Activated naive CD4-positive, alpha-beta T cell (primary cell): Measurements from ENCODE around the gene C4A.
A peak's percentile ranks its signal among the peaks of the same experiment; 100 is the strongest.
"Not testable (repeated sequence)": the region's sequence is repeated elsewhere in the genome, so short reads cannot be mapped to it uniquely, and the experiment has no call there.

Experiments
- DNase-seq, 4 experiments: peaks; one replicate each; lab custom pipeline; 2025; lab: John Stamatoyannopoulos, UW

C4A gene

DNA sequence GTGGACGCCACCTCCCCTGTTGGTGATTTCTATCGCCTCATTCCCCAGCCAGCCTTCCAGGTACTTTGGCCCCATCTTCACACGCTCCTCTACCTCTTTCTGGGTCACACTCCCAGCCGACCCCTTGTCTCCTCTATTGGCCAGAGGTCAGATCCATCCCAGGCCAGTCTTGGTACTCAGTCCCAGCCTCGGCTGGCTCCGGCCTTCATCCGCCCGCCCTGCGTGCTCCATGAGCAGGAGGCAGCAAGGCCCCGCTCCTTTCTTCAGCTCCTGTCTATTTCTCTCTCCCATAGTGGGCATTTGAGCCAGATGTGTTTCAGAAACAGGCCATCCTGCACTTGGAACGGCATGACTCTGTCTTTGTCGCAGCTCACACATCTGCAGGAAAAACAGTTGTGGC, 20.2 kb upstream of the C4A start:
- DNase-seq = no peak

- no peak for DNase-seq
Measured at GRCh38 chr6:31963921-31964320, 17.9 kb upstream of the C4A start.

DNA sequence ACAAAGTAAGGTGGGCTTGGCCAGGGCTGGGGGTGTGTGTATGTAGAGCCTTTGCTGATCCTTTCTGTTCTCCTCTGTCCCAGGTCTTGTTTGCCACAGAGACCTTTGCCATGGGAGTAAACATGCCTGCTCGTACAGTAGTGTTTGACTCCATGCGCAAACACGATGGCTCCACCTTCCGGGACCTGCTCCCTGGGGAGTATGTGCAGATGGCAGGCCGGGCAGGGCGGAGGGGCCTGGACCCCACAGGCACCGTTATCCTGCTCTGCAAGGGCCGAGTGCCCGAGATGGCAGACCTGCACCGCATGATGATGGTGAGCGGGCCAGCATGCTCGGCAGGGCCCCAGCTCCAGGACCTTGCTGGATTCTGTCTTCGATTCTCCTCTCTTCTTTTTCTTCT, 16.2 kb upstream of the C4A start:
- no peak for DNase-seq

DNA sequence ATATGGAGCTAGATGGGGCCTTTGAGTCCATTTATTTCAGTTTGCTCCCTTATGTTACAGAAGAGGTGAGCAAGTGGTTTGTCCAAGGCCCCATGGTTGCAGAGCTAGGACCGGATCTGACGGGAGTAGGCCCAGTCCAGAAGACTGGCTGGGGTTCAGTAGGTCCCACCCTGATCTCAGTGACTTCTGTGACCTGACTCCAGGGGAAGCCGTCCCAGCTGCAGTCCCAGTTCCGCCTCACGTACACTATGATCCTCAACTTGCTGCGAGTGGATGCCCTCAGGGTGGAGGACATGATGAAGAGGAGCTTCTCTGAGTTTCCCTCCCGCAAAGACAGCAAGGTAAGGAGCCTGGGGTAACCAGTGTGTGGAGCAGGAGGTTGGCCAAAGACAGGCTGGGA, 15.4 kb upstream of the C4A start:
- DNase-seq = no peak

GRCh38 chr6:31966997-31967925, 14.6 kb upstream of the C4A start:
- DNase-seq = no peak

- no peak for DNase-seq
Measured at GRCh38 chr6:31967926-31968320, 13.9 kb upstream of the C4A start.

DNA sequence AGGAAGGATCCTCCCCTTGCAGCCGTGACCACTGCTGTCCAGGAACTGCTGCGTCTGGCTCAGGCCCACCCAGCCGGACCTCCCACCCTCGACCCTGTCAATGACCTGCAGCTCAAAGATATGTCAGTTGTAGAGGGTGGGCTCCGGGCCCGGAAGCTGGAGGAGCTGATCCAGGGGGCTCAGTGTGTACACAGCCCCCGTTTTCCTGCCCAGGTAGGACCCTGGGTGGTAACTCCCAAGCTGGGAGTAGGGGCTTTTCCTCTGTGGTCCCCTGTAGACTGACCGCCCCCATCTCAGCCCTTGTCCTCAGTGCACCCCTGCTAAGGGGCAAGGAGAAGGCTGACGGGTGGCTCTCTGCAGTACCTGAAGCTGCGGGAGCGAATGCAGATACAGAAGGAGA, 13.5 kb upstream of the C4A start:
- no peak for DNase-seq

- DNase-seq = no peak
Measured at GRCh38 chr6:31968791-31969711, 12.8 kb upstream of the C4A start.

- no peak for DNase-seq
Measured at GRCh38 chr6:31969712-31970603, 11.9 kb upstream of the C4A start.

DNA sequence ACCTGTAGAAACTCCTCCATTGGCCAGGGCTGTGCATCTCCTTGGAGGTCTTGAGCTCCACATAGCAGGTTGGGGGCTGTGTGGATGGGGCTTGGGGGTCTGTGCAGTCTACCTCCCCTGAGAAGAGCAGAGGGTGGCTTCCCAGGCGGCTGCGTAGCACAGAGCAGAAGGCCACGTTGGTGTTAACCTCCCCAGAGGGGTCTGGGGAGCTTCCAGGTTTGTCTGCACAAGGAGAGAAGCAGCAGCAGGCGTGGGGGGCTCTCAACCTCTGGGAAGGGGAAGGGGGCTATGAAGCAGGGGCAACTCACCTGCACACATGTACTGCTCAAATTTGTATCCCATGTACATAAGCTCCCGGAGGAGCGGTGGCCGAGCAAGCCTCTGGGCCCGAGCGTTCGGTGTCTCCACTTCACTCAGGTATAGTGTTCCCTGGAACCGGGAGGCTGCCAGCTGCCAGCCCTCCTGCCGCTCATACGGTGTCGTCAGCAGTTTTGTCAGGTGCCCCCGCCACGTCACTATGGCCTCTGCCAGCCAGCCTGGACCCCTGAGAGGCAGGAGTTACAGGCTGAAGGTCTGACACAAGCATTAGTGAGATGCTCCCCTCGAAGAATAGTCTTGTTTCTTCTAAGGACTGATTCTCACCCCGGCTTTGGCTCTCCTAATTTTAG, 11.1 kb upstream of the C4A start:
- no peak for DNase-seq

- no peak for DNase-seq
Measured at GRCh38 chr6:31971279-31971992, 10.4 kb upstream of the C4A start.

DNA sequence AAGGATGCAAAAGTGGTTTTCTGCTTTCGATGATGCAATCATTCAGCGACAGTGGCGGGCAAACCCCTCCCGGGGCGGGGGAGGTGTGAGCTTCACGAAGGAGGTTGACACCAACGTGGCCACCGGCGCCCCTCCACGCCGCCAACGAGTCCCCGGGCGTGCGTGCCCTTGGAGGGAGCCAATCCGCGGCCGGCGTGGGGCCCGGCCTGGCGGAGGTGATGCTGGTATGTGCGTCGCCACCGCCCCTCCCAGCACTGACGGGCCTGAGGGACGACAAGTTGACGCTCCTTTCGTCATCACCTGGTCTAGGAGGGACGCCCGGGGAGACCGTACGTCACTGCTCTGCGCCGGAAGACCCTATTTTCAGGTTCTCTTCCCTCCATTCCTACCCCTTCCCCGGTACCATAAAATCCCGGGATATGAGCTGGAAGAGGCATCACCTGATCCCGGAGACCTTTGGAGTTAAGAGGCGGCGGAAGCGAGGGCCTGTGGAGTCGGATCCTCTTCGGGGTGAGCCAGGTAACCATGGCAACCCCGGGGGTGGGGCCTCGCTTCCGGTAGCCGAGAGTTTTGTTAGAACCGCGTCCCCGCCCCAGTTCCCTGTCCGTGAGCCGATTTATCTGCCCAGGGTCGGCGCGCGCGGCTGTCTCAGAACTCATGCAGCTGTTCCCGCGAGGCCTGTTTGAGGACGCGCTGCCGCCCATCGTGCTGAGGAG, 9.7 kb upstream of the C4A start, which contains the start of gene DXO:
TSS of gene DXO (minus strand) at position 146 of the 716 bp plus-strand sequence. CDS start 463 bp downstream, outside the sequence.
- peak; percentile 93 to 98 (median 95) for DNase-seq

GRCh38 chr6:31972709-31973350, 9.0 kb upstream of the C4A start:
- no peak for DNase-seq

DNA sequence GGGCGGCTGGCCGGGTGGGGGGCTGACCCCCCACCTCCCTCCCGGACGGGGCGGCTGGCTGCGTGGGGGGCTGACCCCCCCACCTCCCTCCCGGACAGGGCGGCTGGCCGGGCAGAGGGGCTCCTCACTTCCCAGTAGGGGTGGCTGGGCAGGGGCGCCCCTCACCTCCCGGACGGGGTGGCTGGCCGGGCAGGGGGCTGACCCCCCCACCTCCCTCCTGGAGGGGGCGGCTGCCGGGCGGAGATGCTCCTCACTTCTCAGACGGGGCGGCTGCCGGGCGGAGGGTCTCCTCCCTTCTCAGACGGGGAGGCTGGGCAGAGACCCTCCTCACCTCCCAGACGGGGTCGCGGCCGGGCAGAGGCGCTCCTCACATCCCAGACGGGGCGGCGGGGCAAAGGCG, 5.8 kb upstream of the C4A start:
- not testable (repeated sequence) for DNase-seq

DNA sequence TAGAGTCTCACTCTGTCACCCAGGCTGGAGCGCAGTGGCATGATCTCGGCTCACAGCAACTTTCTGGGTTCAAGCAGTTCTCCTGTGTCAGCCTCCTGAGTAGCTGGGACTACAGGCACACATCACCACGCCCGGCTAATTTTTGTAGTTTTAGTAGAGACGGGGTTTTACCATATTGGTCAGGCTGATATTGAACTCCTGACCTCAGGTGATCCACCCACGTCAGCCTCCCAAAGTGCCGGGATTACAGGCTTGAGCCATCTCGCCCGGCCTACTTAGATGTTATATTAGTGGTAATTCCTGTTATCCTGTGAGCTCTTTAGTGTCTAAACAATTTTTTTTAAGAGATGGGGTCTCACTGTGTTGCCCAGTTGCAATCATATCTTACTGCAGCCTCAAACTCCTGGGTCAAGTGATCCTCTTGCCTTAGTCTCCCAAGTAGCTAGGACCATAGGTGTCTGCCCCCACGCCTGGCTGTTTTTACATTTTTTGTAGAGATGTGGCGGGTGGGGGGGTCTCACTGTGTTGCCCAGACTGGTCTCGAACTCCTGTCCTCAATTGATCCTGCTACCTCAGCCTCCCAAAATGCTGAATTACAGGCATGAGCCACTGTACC, 3.9 kb upstream of the C4A start:
- no peak for DNase-seq

DNA sequence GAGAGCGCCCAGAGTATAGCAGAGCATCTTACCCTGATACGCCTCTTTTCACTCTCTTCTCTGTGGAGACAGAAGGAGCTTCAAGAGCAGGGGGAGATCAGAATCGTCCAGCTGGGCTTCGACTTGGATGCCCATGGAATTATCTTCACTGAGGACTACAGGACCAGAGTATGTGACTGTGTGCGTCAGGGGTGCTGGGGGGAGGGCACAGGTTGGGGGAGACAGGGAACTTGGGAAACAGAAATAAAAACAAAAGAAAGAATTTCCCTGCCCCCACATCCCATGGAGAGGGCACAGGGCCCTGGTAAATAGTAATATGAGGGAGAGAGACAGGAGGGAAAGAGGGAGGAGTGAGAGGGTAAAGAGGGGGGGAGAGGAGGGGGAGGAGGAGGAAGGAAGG, 3.0 kb upstream of the C4A start:
- no peak for DNase-seq

GRCh38 chr6:31979238-31979898, 2.5 kb upstream of the C4A start:
- no peak for DNase-seq

DNA sequence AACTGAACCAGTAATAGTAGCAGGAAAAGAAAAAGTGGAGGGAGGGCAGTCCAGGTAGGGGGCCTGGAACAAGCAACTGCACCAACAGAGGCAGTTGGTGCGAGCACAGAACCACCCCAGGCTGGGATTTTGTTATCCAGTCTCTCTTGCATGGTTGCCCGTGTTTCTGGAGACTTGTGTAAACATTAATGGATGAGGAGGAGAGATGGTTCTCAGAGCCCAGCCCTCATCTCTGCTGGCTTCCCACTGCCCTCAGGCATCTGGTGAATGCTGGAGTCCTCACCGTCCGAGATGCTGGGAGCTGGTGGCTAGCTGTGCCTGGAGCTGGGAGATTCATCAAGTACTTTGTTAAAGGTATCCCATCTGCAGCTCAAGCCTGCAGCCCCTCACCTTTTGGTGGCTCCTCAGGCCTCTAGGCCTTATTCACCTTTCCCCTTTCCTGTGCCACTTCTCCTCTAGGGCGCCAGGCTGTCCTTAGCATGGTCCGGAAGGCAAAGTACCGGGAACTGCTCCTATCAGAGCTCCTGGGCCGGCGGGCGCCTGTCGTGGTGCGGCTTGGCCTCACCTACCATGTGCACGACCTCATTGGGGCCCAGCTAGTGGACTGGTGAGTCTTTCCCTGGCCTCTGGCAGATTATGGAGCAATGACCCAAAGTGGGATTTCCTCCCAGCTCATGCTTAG, 1.5 kb upstream of the C4A start:
- not testable (repeated sequence) for DNase-seq
